Left ventricle myocardium superior (tissue), 1 donor: ENCODE data around the gene ZNF133. TPM values are rescaled to one million over a fixed set of nuclear protein-coding genes. Genes with fewer than 3 reads are reported as not detected.

Experiments used
- ATAC-seq: fragments of 200-7000 bp; cut with Tn5 transposase; one replicate; pipeline ENCODE4 v1.9.1; 2020; ENCODE audit warnings: mild to moderate bottlenecking, moderate library complexity
- DNase-seq: peaks from one replicate; pipeline ENCODE4 v3.0.0-alpha.2; 2020
- intact Hi-C: fragments of 100-400 bp; cut with micrococcal nuclease; formaldehyde crosslinking; loops from one replicate; pipeline ENCODE4 v1.11.0; 2022
- total RNA-seq: library from RNA; stranded (reverse); fragmentation: NEBNext Ultra II Directional; extraction: Animal tissue kit (Norgen Biotek cat#: 25700); gene quantifications from one replicate; pipeline ENCODE4 v1.2.1, GENCODE V29; 2021
- donor health status: DM: no; HTN: yes; CAD: no; lungs with severe emphysema.

Gene ZNF133
- total RNA-seq, 1 donor from 2014 or later = 6.3 TPM

GRCh38 chr20:18276821-18277220, 11.5 kb upstream of the ZNF133 start:
- ATAC-seq (peak; percentile 67), DNase-seq (peak; percentile 52)

DNA sequence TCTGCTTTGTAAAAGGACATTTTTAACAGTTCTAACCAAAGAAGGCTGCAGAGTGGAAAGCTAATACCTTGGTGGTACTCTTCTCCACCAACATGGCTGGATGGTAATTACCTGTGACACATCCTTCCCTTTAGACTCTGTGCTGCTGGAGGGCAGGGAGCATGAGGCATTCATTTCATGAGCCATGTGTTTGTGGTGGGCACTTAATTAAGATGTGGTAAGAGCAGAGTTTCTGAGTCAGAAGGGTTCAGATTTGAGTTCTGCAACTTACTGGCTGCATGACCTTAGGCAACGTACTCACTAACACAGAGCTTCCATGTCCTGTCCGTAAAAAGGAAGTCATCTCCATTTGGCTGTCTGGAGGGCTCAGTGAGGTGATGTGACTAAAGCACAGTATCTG, 9.1 kb upstream of the ZNF133 start:
- intact Hi-C loops = no loop called here
- no peak for ATAC-seq
- no peak for DNase-seq

More at GRCh38 chr20:18276821-18277220, 11.5 kb upstream of the ZNF133 start:
- intact Hi-C loops = no loop called here

GRCh38 chr20:18284805-18285533, 3.4 kb upstream of the ZNF133 start:
- no peak for ATAC-seq
- intact Hi-C loops = no loop called here

DNA sequence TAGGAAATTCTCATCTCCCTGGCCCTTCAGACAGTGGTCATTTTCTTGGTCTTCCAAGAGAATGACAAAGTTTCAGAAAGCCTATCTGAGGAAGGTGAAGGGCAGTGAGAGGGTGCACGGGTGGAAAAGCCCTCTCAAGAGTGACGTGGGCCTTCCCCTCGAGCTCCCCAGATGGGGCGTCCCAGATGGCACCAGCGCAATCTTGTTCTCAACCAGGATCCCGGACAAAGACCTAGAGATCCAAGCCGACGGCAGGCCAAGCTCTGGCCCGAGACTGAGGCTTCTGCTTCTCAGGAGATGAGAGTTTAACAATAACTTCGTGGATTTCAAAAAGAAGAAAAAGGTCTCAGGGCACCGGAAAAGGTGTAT, 797 bp upstream of the ZNF133 start:
- ATAC-seq (peak; percentile 5), DNase-seq (peak; percentile 47)
- intact Hi-C loops = no loop called here

More at GRCh38 chr20:18284805-18285533, 3.4 kb upstream of the ZNF133 start:
- DNase-seq = no peak

DNA sequence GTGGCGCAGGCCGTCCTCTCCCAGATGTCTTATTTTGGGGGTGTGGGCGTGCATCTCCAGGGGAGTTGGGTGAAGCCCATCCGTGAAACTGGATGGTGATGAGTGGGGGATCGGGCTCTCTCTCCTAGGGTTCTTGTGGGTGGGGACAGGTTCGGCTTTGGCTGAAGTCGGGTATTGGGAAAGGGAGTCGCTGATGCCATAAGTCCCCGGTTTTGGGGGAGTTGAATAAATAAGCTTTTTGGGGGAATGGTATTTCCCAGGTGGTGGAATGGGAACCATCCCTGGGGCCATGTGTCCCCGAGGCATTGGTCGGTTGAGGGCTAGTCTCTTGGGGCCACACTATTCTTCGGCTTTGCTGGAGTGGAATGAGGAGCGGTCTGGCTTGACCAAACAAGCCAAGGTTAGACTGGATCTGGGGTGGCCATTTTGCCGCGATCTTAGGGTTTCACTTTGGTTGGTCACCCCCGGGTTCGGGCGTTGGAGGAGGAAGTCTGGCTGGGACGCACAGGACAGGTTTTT, 481 bp downstream of the ZNF133 start:
- DNase-seq (no peak), ATAC-seq (no peak)
- intact Hi-C loops = no loop called here

GRCh38 chr20:18289306-18289705, 979 bp downstream of the ZNF133 start:
- no peak for ATAC-seq
- no peak for DNase-seq
- intact Hi-C loops = no loop called here

DNA sequence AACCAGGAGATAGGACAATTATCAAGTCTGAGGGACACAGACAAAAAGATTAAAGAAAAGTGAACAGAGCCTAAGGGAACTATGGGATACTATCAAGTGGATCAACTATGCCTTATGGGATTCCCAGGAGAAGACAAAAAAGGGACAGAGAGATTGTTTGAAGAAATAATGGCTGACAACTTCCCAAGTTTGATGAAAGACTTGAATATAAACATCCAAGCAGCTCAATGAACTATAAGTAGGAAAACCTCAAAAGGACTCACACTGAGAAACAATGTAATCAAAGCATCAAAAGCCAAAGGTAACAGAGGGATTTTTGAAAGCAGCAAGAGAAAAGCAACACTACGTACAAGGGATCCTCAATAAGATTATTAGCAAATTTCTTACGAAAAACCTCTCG, 11.0 kb downstream of the ZNF133 start:
- intact Hi-C loops = no loop called here
- no peak for DNase-seq
- ATAC-seq = no peak

DNA sequence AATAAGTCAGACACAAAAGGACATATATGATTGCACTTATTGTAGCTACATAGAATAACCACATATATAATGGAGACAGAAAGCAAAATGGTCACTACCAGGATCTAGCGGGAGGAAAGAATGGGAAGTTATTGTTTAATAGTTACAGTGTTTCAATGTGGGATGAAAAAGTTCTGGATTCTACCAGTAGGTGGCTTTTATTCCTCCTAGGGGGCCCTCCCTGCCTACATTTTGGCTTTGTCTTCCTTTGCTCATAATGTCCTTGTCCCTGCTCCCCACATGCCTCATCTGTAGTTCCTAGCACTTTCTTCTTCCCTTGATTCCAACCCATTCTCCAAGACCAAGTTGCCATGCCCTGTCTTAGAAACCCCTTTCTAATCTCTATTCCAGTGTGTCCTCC, 16.3 kb downstream of the ZNF133 start:
- ATAC-seq (no peak), DNase-seq (no peak)
- intact Hi-C loops = no loop called here

- DNase-seq (no peak), ATAC-seq (no peak)
- intact Hi-C loops = no loop called here
Observed at GRCh38 chr20:18307301-18307700, 19.0 kb downstream of the ZNF133 start.

GRCh38 chr20:18310051-18310450, 21.7 kb downstream of the ZNF133 start:
- intact Hi-C loops = no loop called here

DNA sequence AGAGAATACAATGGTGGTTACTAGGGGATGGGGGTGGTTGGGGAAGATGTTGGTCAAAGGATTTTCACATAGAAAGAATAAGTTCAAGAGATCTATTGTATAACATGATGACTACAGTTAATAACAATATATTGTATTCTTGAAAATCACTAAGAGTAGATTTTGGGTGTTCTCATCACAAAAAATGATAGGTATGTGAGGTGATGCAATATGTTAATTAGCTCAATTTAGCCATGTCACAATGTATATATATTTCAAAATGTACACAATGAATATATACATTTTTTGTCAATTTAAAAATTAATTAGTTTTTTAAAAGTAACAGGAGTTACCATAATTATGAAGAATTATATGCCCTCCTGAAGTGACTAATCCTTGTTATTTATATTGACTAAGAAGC, 22.3 kb downstream of the ZNF133 start:
- ATAC-seq (no peak), DNase-seq (no peak)
- intact Hi-C loops = no loop called here

More at GRCh38 chr20:18310051-18310450, 21.7 kb downstream of the ZNF133 start:
- DNase-seq = no peak
- ATAC-seq = no peak

GRCh38 chr20:18312723-18313122, 24.4 kb downstream of the ZNF133 start:
- intact Hi-C loops = no loop called here
- DNase-seq = no peak
- ATAC-seq = no peak

DNA sequence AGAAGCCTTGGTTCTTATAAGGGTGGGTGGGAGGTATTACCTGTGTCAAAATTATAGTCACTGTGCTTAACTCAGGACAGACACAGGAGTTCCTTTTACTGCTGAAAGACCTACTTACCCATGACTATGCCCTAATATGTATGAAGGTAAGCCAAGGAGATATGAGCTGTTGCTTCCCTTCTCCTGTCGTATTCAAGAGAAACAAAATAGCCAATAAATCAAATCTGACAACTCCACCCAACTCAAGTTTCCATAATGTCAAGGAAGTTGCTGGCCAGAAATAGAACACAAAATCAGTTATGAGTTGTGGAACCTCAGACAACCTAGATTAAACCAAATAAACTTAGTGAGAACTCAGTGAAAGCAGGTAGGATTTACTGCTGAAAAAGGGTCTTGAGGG, 25.1 kb downstream of the ZNF133 start:
- ATAC-seq = no peak
- no peak for DNase-seq
- intact Hi-C loops = no loop called here

GRCh38 chr20:18314786-18315406, 26.6 kb downstream of the ZNF133 start:
- DNase-seq (no peak), ATAC-seq (no peak)
- intact Hi-C loops = no loop called here

- no peak for DNase-seq
- ATAC-seq = no peak
- intact Hi-C loops = no loop called here
Observed at GRCh38 chr20:18316166-18316565, 27.8 kb downstream of the ZNF133 start.

GRCh38 chr20:18321316-18321715, 33.0 kb downstream of the ZNF133 start:
- DNase-seq (no peak), ATAC-seq (no peak)
- intact Hi-C loops = no loop called here

DNA sequence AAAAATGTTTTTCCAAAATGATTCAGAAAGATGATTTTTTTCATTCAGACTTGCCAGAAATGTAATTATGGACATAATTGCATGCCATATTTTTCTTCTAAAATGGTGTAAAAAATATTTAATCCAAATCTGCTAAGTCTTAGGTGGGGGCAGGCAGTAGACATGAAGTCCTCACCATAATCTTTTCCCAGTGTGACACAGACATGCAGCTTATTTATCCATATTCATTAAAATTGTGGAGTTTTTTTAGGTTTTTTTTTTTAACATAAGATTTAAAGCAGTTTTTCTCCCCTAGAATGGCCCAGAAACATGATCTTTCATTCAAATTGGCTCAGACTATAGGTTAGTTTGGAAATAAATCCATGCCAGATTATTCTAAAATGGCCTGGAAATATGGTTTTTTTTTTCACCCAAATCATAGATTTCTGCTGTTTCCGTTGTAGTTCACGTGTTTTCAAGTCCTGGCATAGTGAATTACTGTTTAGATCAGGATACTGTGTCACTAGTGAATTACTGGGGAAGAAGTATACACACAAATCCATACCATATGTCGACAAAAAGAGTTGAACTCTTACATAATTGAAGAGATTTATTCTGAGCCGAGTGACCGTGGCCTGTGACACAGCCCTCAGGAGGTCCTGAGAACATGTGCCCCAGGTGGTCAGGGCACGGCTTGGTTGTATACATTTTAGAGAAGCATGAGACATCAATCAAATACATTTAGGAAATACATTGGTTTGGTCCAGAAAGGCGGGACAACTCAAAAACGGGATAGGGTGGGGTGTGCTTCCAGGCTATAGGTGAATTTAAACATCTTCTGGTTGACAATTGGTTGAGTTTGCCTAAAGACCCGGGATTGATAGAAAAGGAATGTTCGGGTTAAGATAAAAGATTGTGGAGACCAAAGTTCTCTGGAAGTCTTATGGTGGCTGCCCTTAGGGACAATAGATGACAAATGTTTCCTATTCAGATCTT, 33.9 kb downstream of the ZNF133 start:
- intact Hi-C loops = no loop called here
- DNase-seq (no peak), ATAC-seq (no peak)

DNA sequence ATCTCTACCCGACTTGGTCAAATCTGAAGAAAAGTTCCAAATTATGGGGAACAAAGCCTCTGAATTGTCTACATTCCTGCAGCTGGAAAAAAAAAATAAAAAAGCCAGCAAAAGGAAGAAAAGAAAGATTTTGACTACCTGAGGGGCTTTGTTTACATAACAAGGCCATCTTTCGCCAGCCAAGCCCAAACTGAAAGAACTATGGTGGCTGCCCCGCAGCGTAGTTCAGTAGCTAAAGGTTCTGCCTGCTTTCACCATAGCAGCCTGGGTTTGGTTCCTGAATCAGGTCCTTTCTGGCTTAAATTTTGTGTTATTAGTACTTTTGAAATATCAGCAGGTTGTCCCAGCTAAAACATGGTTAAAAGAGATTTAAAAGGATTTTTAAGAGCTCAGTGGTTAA, 35.4 kb downstream of the ZNF133 start:
- intact Hi-C loops = no loop called here
- DNase-seq (no peak), ATAC-seq (no peak)

DNA sequence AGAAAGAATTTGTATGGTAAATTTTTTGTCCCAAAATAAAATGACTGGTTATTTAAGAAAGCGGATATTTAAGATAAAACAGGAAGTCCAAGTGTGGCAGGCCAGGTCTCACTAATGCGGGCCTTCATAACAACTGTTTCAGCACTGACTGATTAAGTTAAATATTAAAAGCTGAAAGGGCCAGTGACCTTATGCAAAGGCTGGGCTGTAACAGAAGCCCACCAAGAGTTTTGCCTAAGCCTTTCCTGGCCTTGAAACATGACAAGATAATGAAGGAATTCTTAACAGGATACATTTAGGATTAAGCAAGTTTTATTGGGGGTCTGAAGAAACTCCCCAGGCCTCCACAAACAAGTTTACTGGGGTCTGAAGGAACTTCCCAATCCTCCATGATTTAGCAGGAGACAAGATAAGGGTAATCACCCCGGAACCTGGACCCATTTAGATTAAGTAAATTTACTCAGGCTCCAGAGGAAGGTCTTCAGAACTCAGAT, 36.3 kb downstream of the ZNF133 start:
- no peak for DNase-seq
- intact Hi-C loops = no loop called here

DNA sequence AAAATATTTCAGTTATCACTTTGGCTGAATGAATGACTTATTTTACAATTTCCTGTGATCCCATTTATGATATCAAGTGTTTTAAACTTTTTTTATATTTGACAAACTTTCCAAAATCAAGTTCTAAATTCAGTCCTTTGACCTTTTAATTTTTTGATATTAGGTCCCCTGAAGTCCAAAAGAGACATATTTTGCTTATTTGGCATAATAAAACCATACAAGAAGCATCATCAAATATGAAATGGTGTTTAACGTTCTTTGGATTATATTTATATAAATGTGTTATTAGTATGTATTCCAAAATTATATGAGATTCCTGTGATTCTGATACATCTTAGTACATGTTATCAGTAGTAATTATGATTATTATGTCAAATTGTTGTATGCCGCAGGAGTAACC, 38.7 kb downstream of the ZNF133 start:
- DNase-seq = no peak
- ATAC-seq = no peak
- intact Hi-C loops = no loop called here

More for the DNA sequence above, 36.3 kb downstream of the ZNF133 start:
- ATAC-seq = no peak
